ENCODE data around the gene DDAH1.

Gene DDAH1

DNA sequence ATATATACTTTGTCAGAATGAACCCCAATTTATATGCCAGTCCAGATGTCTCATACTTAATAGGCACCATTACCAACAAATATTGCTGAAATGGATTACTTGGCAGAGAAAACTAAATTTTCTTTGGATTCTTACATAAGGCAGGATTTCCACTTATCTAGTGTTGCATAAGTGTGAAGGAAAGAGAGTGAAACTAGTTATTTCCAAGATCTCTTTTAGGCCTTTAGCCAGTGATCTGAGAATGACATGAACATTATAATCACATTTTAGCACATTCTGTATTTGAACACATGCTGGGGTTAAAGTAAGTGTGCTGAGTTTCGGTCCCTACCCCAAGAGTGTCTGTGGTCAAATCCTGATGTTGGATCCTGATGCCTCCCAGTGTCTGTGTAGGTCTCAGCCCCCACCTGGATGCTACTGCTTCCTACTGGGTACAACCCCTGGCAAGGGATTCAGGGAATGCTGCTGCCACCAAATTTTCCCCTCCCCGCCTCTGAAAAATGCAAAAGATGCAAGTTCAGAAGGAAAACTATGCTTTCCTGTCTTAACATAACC is 11.2 kb downstream of the DDAH1 start:
- H3K4me1 ChIP-seq (ENCODE audit: insufficient read depth, low read length, poor library complexity, severe bottlenecking): no peaks in the 10 kb centered on the region
- H4K20me1 ChIP-seq (ENCODE audit: insufficient read depth, low read length, poor library complexity, severe bottlenecking): no peaks in the 10 kb centered on the region
- no peaks in the 10 kb centered on the region for H3K79me2 ChIP-seq (ENCODE audit: insufficient read depth, low read length)
- H3K9me3 ChIP-seq (ENCODE audit: insufficient read depth, low read depth, low read length): no peaks in the 10 kb centered on the region
- TF ChIP-seq EZH2phosphoT487 (IDR thresholded peaks at IDR 0.05; ENCODE audit: borderline replicate concordance): no peak
- TF ChIP-seq, protein P1, sequence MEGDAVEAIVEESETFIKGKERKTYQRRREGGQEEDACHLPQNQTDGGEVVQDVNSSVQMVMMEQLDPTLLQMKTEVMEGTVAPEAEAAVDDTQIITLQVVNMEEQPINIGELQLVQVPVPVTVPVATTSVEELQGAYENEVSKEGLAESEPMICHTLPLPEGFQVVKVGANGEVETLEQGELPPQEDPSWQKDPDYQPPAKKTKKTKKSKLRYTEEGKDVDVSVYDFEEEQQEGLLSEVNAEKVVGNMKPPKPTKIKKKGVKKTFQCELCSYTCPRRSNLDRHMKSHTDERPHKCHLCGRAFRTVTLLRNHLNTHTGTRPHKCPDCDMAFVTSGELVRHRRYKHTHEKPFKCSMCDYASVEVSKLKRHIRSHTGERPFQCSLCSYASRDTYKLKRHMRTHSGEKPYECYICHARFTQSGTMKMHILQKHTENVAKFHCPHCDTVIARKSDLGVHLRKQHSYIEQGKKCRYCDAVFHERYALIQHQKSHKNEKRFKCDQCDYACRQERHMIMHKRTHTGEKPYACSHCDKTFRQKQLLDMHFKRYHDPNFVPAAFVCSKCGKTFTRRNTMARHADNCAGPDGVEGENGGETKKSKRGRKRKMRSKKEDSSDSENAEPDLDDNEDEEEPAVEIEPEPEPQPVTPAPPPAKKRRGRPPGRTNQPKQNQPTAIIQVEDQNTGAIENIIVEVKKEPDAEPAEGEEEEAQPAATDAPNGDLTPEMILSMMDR (conservative IDR thresholded peaks at IDR 0.05; ENCODE audit: low read length): no peak
- no peak overlapping the region for H3K4me2 ChIP-seq (ENCODE audit: low read depth, low read length, poor library complexity, severe bottlenecking)
- no peak overlapping the region for H2AFZ ChIP-seq (ENCODE audit: low read length)
- no peak overlapping the region for H3K9ac ChIP-seq (ENCODE audit: low read depth, low read length, poor library complexity, severe bottlenecking)
- no peak overlapping the region for H3K4me3 ChIP-seq (ENCODE audit: low read length, poor library complexity, severe bottlenecking)
- no peaks in the 10 kb centered on the region for H3F3A ChIP-seq (ENCODE audit: low read depth)
- H3K9me2 ChIP-seq (replicated peaks; ENCODE audit: low read depth, low read length): no peaks in the 10 kb centered on the region
- no peaks in the 10 kb centered on the region for H3K36me3 ChIP-seq (ENCODE audit: insufficient read depth, low read length)
- no peaks in the 10 kb centered on the region for H3K27me3 ChIP-seq (ENCODE audit: insufficient read depth, low read length, poor library complexity, severe bottlenecking)

DNA sequence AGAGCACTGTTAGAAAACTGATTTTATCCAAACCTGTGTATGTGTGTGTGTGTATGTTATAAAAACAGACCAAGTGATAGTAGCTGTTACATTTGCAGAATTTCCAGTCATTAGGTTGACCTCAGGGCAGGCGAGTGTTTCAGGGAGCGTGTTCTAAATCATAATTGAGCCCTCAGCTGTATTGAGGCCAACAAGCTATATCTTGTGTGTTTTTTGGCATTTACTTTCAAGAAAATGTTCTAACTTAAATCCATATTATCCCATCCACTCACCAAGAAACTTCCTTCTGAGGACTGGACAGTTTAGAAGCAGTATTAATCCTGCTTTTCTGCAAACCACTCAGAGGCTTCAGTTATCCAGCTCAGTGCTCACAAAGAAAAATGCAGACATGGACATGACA is 12.0 kb downstream of the DDAH1 start:
- Histone ChIP-seq H3K27me3 (ENCODE audit: insufficient read depth, low read length, poor library complexity, severe bottlenecking) (no peaks in the 10 kb centered on the region), H3K4me3 (ENCODE audit: low read length, poor library complexity, severe bottlenecking) (no peak overlapping the region), H3K79me2 (ENCODE audit: insufficient read depth, low read length) (no peaks in the 10 kb centered on the region), H3F3A (ENCODE audit: low read depth) (no peaks in the 10 kb centered on the region), H3K9me2 (replicated peaks; ENCODE audit: low read depth, low read length) (no peaks in the 10 kb centered on the region), H2AFZ (ENCODE audit: low read length) (no peak overlapping the region), H3K9ac (ENCODE audit: low read depth, low read length, poor library complexity, severe bottlenecking) (no peak overlapping the region), H3K9me3 (ENCODE audit: insufficient read depth, low read depth, low read length) (no peaks in the 10 kb centered on the region), H3K36me3 (ENCODE audit: insufficient read depth, low read length) (no peaks in the 10 kb centered on the region), H4K20me1 (ENCODE audit: insufficient read depth, low read length, poor library complexity, severe bottlenecking) (no peaks in the 10 kb centered on the region), H3K4me2 (ENCODE audit: low read depth, low read length, poor library complexity, severe bottlenecking) (no peak overlapping the region), H3K4me1 (ENCODE audit: insufficient read depth, low read length, poor library complexity, severe bottlenecking) (no peaks in the 10 kb centered on the region)
- no peak for TF ChIP-seq EZH2phosphoT487 (IDR thresholded peaks at IDR 0.05; ENCODE audit: borderline replicate concordance)
- TF ChIP-seq, protein P1 (conservative IDR thresholded peaks at IDR 0.05; ENCODE audit: low read length): no peak

DNA sequence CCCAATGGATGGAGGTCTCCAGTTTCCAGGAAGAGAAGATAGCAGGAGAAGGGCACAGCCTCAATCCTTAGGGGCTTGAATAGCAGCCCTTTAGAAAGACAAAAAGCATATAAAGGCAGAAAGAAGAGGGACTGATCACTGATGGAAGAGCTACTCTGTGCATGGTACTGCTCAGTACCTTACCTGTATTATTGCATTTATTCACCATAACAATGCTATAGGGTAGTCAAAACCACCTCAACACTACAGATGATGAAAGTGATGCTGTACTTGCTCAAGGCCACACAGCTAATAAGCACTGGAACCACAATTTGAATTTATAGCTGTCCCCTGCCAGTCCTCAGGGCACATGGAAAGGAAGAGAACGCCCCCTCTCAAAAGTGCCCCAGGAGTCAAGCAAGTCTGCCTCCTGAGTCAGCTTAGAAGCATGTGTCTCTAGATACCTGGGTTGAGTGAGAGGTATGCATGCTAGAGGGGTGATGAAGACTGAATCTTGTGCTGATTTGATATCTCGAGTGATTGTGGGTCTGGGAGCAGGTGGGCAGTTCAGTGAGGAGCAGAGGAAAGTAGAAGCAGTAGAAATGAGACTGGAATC is 13.6 kb downstream of the DDAH1 start:
- H3K4me3 ChIP-seq (ENCODE audit: low read length, poor library complexity, severe bottlenecking): no peak overlapping the region
- H3K9ac ChIP-seq (ENCODE audit: low read depth, low read length, poor library complexity, severe bottlenecking): no peak overlapping the region
- TF ChIP-seq EZH2phosphoT487 (IDR thresholded peaks at IDR 0.05; ENCODE audit: borderline replicate concordance): no peak
- no peaks in the 10 kb centered on the region for H3F3A ChIP-seq (ENCODE audit: low read depth)
- no peaks in the 10 kb centered on the region for H3K4me1 ChIP-seq (ENCODE audit: insufficient read depth, low read length, poor library complexity, severe bottlenecking)
- no peaks in the 10 kb centered on the region for H4K20me1 ChIP-seq (ENCODE audit: insufficient read depth, low read length, poor library complexity, severe bottlenecking)
- H3K36me3 ChIP-seq (ENCODE audit: insufficient read depth, low read length): no peaks in the 10 kb centered on the region
- no peaks in the 10 kb centered on the region for H3K79me2 ChIP-seq (ENCODE audit: insufficient read depth, low read length)
- no peak overlapping the region for H3K4me2 ChIP-seq (ENCODE audit: low read depth, low read length, poor library complexity, severe bottlenecking)
- H3K9me2 ChIP-seq (replicated peaks; ENCODE audit: low read depth, low read length): no peaks in the 10 kb centered on the region
- H3K27me3 ChIP-seq (ENCODE audit: insufficient read depth, low read length, poor library complexity, severe bottlenecking): no peaks in the 10 kb centered on the region
- no peaks in the 10 kb centered on the region for H3K9me3 ChIP-seq (ENCODE audit: insufficient read depth, low read depth, low read length)
- H2AFZ ChIP-seq (ENCODE audit: low read length): no peak overlapping the region

DNA sequence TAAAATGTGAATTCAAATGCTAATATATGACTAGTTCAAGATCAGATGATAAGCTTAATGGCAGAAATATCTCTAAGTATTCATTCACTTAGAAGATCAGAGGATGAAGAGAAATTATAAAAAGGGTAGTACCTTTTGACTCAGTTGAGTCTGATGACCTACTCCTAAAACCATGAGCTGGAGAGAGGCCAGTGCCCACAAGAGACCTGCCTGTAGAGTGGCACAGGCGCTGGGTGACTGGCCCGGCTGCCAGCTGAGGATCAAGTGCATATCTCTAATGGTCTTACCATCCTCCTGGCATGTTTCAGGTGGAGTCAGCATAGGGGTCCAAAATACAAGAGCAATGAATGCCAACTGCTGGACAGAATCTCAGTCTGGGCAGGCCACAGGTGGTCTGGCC is 14.1 kb downstream of the DDAH1 start:
- no peak overlapping the region for H2AFZ ChIP-seq (ENCODE audit: low read length)

More for the DNA sequence above, 14.1 kb downstream of the DDAH1 start:
- H3F3A ChIP-seq (ENCODE audit: low read depth): no peaks in the 10 kb centered on the region
- no peaks in the 10 kb centered on the region for H3K27me3 ChIP-seq (ENCODE audit: insufficient read depth, low read length, poor library complexity, severe bottlenecking)
- no peaks in the 10 kb centered on the region for H3K9me3 ChIP-seq (ENCODE audit: insufficient read depth, low read depth, low read length)
- TF ChIP-seq EZH2phosphoT487 (IDR thresholded peaks at IDR 0.05; ENCODE audit: borderline replicate concordance): no peak
- TF ChIP-seq, protein P1 (conservative IDR thresholded peaks at IDR 0.05; ENCODE audit: low read length): no peak
- H3K9ac ChIP-seq (ENCODE audit: low read depth, low read length, poor library complexity, severe bottlenecking): no peak overlapping the region
- H3K4me1 ChIP-seq (ENCODE audit: insufficient read depth, low read length, poor library complexity, severe bottlenecking): no peaks in the 10 kb centered on the region
- H3K4me3 ChIP-seq (ENCODE audit: low read length, poor library complexity, severe bottlenecking): no peak overlapping the region
- no peak overlapping the region for H3K4me2 ChIP-seq (ENCODE audit: low read depth, low read length, poor library complexity, severe bottlenecking)
- H3K79me2 ChIP-seq (ENCODE audit: insufficient read depth, low read length): no peaks in the 10 kb centered on the region
- H3K36me3 ChIP-seq (ENCODE audit: insufficient read depth, low read length): no peaks in the 10 kb centered on the region
- H3K9me2 ChIP-seq (replicated peaks; ENCODE audit: low read depth, low read length): no peaks in the 10 kb centered on the region
- no peaks in the 10 kb centered on the region for H4K20me1 ChIP-seq (ENCODE audit: insufficient read depth, low read length, poor library complexity, severe bottlenecking)
